Putamen (tissue), 1 donor: ENCODE data around the gene DNAH10.

Experiments used
- DNase-seq: peaks from one replicate; pipeline ENCODE4 v3.0.0-alpha.2; 2016; ENCODE audit warnings: low spot score

Gene DNAH10

GRCh38 chr12:123948401-123948795 is 186.3 kb downstream of the DNAH10 start:
- DNase-seq: no peak

DNA sequence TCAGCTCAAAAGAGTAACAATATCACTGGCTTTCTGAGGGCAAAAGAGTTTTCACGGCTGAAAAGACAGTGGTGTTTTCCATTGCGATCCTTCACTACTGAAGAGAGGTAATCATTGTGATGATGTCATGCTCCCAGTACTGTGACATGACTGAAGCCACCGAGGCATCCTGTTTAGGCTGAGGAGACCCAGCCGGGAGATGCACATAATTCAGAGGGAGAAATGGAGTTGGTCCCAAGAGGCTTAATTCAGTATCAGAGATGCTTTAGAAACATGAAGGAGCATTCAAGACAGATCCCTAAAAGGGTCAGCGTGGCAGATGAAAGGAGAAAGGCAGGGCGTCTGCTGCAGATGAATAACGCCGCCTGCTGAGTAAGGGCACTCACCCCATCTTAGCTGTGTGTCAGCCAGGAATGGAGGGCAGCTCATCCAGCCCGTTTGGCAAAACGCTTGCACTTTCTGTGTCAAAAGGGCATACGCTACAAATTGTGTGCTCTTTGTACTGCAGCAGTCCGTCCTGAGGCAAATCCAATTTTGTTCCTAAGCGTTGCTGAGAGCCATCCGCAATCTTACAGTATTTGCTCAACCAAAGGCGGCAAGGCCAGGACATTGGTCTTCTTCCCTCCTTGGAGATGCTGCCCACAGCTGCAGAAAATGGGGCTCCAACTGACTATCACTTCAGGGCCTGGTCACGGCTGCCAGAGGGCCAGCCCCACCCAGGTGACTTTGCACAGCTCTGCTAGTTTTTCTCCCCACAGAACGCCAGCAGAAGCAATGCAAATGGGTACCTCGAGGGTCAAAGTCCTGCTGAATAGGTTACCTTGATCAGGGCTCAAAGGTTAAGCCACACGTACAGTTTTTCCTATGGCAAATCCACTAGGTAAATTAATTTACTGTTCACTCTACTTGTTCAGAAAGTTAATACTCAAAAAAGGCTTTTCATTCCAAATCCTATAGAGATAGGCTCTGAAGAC is 187.0 kb downstream of the DNAH10 start:
- DNase-seq: no peak

DNA sequence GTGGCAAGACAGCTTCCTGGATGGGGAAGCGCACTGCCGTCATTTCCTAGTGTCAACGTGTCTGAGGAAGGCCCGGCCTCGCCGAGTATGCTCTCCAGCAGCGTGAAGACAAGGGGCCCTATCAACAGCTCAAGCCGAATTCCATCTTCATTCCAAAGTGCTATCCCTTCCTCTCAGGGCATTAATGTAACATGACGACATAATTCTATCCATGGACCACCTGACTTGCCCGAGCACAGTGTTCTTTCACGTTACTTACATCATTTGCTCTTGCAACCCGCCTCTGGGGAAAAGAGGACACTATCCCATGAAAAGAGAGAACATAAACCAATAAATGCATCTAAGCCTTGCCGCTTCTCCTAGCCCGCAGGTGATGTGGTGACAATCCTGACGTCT is 187.7 kb downstream of the DNAH10 start:
- DNase-seq: no peak

GRCh38 chr12:123950476-123951349 is 188.6 kb downstream of the DNAH10 start:
- no peak for DNase-seq

DNA sequence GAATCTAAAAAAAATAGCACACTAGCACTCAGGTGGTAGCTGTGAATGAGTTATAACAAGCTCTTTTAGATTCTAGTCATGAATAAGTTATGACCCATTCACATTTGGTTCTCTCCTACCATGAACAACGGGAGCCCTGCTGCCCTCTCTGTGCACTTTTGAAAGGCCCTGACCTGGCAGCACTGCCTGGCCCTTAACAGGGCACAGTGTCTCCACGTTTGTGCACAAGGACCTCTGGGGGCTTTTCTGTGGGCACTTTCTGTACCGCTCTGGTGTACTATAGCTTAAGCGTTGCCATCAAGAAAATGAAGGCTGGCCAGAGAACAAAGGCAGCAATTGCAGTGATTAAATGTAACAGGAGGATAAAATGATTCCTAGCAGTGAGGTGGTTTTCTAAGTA is 189.4 kb downstream of the DNAH10 start:
- no peak for DNase-seq

GRCh38 chr12:123952037-123952436 is 189.9 kb downstream of the DNAH10 start:
- no peak for DNase-seq

- DNase-seq: no peak
Measured at GRCh38 chr12:123954647-123955350, 192.7 kb downstream of the DNAH10 start.

GRCh38 chr12:123956249-123956648 is 194.1 kb downstream of the DNAH10 start:
- no peak for DNase-seq

GRCh38 chr12:123957196-123957595 is 195.1 kb downstream of the DNAH10 start:
- no peak for DNase-seq

GRCh38 chr12:123958462-123958861 is 196.4 kb downstream of the DNAH10 start:
- no peak for DNase-seq

DNA sequence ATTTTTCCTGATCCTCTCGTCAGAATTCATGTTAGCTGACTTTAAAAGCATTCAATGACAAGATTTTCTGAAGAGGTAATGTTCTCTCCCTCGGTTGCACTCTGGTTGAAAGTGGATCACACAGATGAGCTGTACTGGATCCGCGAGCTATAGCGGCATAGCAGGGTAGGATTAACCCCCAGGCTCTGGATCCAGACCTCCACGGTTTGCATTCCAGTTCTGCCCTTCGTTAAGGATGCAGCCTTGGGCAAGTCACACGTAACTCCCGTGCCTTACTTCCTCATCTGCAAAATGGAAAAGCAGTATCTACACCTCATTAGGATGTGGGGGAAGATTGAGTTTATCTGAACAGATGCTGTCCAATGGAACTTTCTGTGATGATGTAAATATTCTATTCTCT is 196.8 kb downstream of the DNAH10 start:
- no peak for DNase-seq

DNA sequence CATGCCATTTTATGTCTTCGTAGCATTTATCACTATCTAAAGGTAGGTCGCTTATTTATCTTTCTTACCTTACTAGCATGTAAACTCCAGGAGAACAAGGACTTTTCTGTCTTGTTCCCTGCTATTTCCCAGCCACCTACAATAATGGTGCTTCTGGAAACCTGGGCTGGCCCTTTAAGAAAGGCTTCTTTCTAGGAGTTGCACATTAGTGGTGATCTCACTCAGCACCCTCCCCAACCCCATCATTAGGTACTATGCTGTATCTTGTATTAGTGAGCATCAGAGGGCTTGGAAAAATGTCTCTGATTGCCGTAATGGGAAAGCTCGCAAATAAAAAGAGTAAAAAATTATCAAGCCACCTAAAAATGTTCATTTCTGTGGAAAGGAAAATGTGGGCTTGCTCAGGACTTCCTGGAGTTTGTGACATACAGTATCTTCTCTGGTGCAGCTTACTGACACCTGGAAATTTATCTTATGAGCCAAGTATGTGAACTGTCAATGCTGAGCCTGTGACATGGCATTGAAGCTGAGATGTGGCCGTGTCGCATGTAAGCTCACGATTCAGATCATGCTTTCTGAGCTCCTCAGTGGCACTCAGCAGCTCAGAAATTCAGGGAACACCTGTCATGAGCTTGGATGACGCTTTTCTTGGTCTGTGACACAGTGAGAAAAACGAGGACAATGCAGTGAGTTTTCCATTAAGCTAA is 198.1 kb downstream of the DNAH10 start:
- DNase-seq: no peak

DNA sequence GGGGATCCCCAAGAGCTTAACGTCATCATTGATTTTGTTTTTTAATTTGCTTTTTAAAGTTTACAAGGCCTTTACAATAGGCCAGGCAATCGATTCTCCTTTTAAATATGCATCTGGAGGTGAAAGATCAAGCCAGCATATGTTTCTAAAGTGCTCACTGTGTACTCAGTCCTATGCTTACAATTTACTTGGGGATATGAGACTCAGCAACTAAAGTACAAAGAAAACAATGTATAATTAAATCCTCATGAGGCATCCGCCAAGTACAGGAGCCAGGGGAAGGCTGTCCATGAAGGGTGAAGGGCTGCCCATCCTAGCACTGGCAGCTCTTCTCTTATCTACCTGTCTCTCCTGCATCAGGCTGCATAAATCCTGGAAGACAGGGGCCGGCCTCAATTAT is 198.8 kb downstream of the DNAH10 start:
- no peak for DNase-seq

DNA sequence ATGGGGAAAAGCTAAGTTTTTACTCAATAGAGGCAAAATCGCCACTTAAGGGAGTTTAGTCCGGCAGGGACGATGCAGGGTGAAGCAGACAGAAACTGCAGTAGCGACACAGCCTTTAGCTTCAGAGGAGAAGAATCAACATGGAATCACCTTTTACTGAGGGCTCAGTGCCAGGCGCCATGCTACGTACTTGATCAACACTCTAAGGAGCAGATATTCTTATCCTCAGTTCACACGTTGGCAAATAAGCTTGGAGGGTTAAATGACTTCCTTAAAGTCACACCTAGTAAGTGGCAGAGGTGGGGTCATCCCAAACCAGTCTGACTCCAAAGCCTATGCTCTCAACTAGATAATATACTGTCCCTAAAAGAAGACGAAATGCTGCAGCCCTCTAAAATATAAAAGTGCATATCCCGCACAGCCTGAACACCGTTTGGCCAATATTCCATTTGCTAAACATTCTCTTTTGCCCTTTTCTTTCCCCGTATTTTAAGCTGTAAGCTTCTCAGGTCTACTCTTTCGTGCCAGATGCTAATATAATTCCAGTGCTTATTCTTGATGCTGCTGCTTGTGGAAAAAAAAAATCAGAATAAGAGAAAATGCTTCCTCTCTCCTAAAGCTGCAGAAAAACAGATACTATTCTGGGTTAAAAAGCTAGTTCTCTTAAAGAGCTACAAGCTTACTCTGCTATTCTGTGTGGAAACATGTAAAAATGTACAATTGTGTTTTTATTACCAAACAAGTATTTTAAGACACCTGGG is 199.7 kb downstream of the DNAH10 start:
- no peak for DNase-seq

DNA sequence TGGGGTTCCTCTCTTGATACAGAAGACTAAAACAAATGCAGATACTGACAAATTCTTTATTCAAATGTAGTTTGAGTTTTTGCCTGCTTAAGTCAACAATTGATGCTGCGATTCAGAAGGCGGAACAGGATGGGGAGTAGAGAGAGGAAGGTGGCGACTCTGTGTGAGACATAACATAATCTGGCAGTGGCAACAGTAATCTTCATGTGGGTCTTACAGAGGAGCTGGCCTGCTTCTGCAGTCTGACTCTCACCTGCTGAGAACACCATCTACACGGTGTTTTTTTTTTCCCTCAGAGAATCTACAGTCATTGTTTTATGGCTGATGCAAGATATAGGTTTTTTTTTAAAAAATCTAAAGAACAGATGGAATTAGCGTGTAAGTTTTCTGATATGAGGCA is 200.4 kb downstream of the DNAH10 start:
- no peak for DNase-seq

DNA sequence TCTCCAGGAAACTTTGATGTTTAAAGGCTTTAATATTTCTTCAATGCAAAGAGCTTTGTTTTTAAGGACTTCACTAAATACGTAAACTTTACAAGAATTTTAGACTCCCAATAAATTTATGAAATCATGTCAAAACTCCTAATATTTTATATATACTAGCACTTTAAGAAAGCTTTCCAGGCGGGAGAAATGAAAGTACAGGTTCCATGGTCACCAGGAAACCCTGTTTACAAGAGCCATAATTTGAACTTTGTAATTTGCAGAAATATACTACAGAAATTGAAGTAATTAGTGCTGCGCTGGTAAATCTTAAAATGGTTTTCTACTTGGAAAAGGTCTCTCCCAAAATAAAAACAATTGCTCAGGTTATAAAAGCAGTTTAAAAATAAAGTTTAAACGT is 201.7 kb downstream of the DNAH10 start:
- no peak for DNase-seq

DNA sequence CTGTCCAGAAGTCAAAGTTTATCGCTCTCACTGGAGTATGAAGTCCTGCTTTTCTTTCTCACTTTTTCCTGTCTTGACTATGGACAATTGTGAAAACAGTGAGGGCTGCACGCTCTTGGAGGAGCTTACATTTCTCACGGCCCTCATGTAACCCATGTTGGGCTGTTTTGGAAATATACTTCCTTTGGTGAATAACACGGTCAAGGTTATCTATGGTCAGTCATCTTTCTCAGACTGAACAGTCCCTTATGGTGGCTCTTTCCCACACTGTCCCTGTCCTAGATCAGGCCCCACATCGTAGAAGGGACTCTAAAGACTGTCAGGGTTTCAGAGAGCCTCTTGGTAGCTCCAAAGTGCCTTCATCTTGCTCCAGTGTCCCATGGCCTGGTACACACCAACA is 203.3 kb downstream of the DNAH10 start:
- DNase-seq: no peak

DNA sequence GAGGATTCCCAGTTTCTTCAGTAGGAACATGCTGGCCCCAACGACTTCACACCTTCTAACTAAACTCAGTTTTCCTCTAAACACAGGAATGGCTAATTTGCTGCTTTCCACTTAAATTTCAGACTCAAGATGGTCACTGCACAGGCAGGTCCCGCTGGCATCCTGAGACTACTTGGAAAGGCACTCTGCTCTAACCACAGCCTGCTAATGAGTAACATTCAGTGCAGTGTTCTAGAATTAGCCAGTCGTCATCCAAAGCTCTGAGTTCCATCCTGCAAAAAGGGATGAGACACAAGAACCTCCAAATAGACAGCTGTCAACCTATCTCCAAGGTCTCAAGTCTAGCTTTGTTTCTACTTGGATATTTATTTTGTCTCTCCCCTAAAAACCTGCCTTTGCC is 204.5 kb downstream of the DNAH10 start:
- DNase-seq: no peak

- DNase-seq: no peak
Measured at GRCh38 chr12:123967121-123967586, 205.1 kb downstream of the DNAH10 start.

- DNase-seq: no peak
Measured at GRCh38 chr12:123971449-123971769, 209.3 kb downstream of the DNAH10 start.
